IMR-90 (cell line): Measurements from ENCODE around the gene ZNFX1. TPM values are rescaled to one million over a fixed set of nuclear protein-coding genes. Genes with fewer than 3 reads are reported as not detected.
A peak's percentile ranks its signal among the peaks of the same experiment; 100 is the strongest.

Experiments used
- ATAC-seq: fragments of 200-7000 bp; cut with Tn5 transposase; 2 replicates; pipeline ENCODE4 v1.9.1; 2020; ENCODE audit warnings: low read depth, mild to moderate bottlenecking, moderate library complexity
- BruUV-seq: library from RNA; stranded (reverse); fragments of 400-500 nt; replicated peaks from 2 replicates; lab custom pipeline; 2021; lab: Mats Ljungman, UMichigan
- CTCF ChIA-PET: fragments of 300-600 bp; formaldehyde crosslinking; extraction: SDS; loops from one replicate; lab custom pipeline; 2021; ENCODE audit warnings: antibody characterized with exemption; lab: Yijun Ruan, JAX
- POLR2A ChIA-PET: fragments of 300-600 bp; sonication (Branson Sonifier 250); formaldehyde crosslinking; loops from one replicate; lab custom pipeline; 2022; ENCODE audit warnings: antibody characterized with exemption; ENCODE audit not compliant: unreplicated experiment; lab: Charles Lee
- DNase-seq: peaks from one replicate; pipeline ENCODE4 v3.0.0; 2013
- H2AFZ ChIP-seq: replicated peaks from 2 replicates; pipeline ENCODE3; 2013; ENCODE audit warnings: low read length, mild to moderate bottlenecking; ENCODE audit not compliant: poor library complexity
- H2AK5ac ChIP-seq: 2 replicates; pipeline ENCODE4 v1.6.1; 2013; ENCODE audit warnings: low read depth, low read length, inconsistent platforms
- H2AK9ac ChIP-seq: replicated peaks from 2 replicates; pipeline ENCODE3; 2013; ENCODE audit warnings: mild to moderate bottlenecking, low read depth, low read length, moderate library complexity; ENCODE audit not compliant: poor library complexity
- H2BK120ac ChIP-seq: 2 replicates; pipeline ENCODE4 v1.6.1; 2013; ENCODE audit warnings: low read depth, low read length, inconsistent platforms
- H2BK15ac ChIP-seq: 3 replicates; pipeline ENCODE4 v1.6.1; 2013; ENCODE audit warnings: low read depth, low read length, inconsistent platforms
- H2BK20ac ChIP-seq: 2 replicates; pipeline ENCODE4 v1.6.1; 2013; ENCODE audit warnings: low read depth, mild to moderate bottlenecking, inconsistent platforms, low read length, moderate library complexity
- H2BK5ac ChIP-seq: 2 replicates; pipeline ENCODE4 v1.6.1; 2013; ENCODE audit warnings: mild to moderate bottlenecking, low read depth, low read length, inconsistent platforms; ENCODE audit not compliant: poor library complexity, severe bottlenecking
- H3K14ac ChIP-seq: replicated peaks from 2 replicates; pipeline ENCODE4 v1.6.1; 2013; ENCODE audit warnings: low read depth, low read length, inconsistent platforms
- H3K18ac ChIP-seq: 2 replicates; pipeline ENCODE4 v1.6.1; 2013; ENCODE audit warnings: low read depth, low read length, control low read depth
- H3K23ac ChIP-seq: 2 replicates; pipeline ENCODE4 v1.6.1; 2013; ENCODE audit warnings: low read depth, low read length, inconsistent platforms
- H3K27ac ChIP-seq: 2 replicates; pipeline ENCODE4 v1.5.1; 2013; ENCODE audit warnings: mild to moderate bottlenecking, control low read depth, low read length; ENCODE audit not compliant: insufficient read depth
- H3K27me3 ChIP-seq: 2 replicates; pipeline ENCODE4 v1.6.1; 2013; ENCODE audit warnings: low read length; ENCODE audit not compliant: control insufficient read depth, insufficient read depth
- H3K36me3 ChIP-seq: 2 replicates; pipeline ENCODE4 v1.6.1; 2013; ENCODE audit warnings: low read length, mixed read lengths; ENCODE audit not compliant: control insufficient read depth, insufficient read depth
- H3K4ac ChIP-seq: 2 replicates; pipeline ENCODE4 v1.6.1; 2013; ENCODE audit warnings: low read depth, low read length, inconsistent platforms
- H3K4me1 ChIP-seq: 2 replicates; pipeline ENCODE4 v1.6.1; 2013; ENCODE audit warnings: low read length, mixed read lengths; ENCODE audit not compliant: control insufficient read depth, insufficient read depth
- H3K4me2 ChIP-seq: 2 replicates; pipeline ENCODE4 v1.6.1; 2013; ENCODE audit warnings: low read depth, mild to moderate bottlenecking, control low read depth, low read length, moderate library complexity
- H3K4me3 ChIP-seq: 2 replicates; pipeline ENCODE4 v1.5.1; 2013; ENCODE audit warnings: low read depth, mild to moderate bottlenecking, control low read depth, low read length, moderate library complexity; ENCODE audit not compliant: insufficient read depth
- H3K56ac ChIP-seq: 2 replicates; pipeline ENCODE4 v1.6.1; 2013; ENCODE audit warnings: low read length, inconsistent platforms; ENCODE audit not compliant: insufficient read depth; ENCODE audit errors: extremely low read depth
- H3K79me1 ChIP-seq, 2 experiments: 2 replicates each; pipeline ENCODE4 v1.6.1; 2013; ENCODE audit warnings: low read length in 2 of 2, inconsistent platforms in 1 of 2, low read depth in 1 of 2
- H3K9ac ChIP-seq: 2 replicates; pipeline ENCODE4 v1.6.1; 2013; ENCODE audit warnings: low read depth, low read length, control low read depth
- H3K9me1 ChIP-seq: 2 replicates; pipeline ENCODE4 v1.6.1; 2013; ENCODE audit warnings: low read length, inconsistent platforms; ENCODE audit not compliant: insufficient read depth
- H3K9me3 ChIP-seq: 2 replicates; pipeline ENCODE4 v1.6.1; 2013; ENCODE audit warnings: low read length; ENCODE audit not compliant: control insufficient read depth, insufficient read depth
- H4K20me1 ChIP-seq: 2 replicates; pipeline ENCODE4 v1.6.1; 2013; ENCODE audit warnings: low read length, inconsistent platforms; ENCODE audit not compliant: insufficient read depth
- H4K5ac ChIP-seq: 2 replicates; pipeline ENCODE4 v1.6.1; 2013; ENCODE audit warnings: mild to moderate bottlenecking, low read depth, low read length, control low read depth
- H4K8ac ChIP-seq, 2 experiments: 2 replicates each; pipeline ENCODE4 v1.6.1; 2013; ENCODE audit warnings: low read depth in 2 of 2, low read length in 2 of 2, control low read depth in 1 of 2, inconsistent platforms in 1 of 2
- H4K91ac ChIP-seq: 2 replicates; pipeline ENCODE4 v1.6.1; 2013; ENCODE audit warnings: low read depth, low read length, inconsistent platforms; ENCODE audit not compliant: insufficient read depth
- BHLHE40 ChIP-seq: fragments of 150-350 bp; IDR thresholded peaks from 2 replicates; pipeline ENCODE4 v1.6.1; 2016; ENCODE audit warnings: mild to moderate bottlenecking, low read depth, low read length
- CHD1 ChIP-seq: IDR thresholded peaks from 2 replicates; pipeline ENCODE4 v1.6.1; 2012; ENCODE audit warnings: low read depth, low read length, improper control_type of control experiment
- ELK1 ChIP-seq: fragments of 150-350 bp; IDR thresholded peaks from 2 replicates; pipeline ENCODE4 v1.6.1; 2016; ENCODE audit warnings: low read depth, mild to moderate bottlenecking, low read length, moderate library complexity, borderline replicate concordance
- FOS ChIP-seq: fragments of 150-350 bp; IDR thresholded peaks from 2 replicates; pipeline ENCODE4 v1.6.1; 2016; ENCODE audit warnings: low read depth, low read length
- NFE2L2 ChIP-seq: fragments of 150-350 bp; IDR thresholded peaks from 2 replicates; pipeline ENCODE4 v1.6.1; 2016; ENCODE audit warnings: low read depth, mild to moderate bottlenecking, low read length
- POLR2A ChIP-seq: IDR thresholded peaks from 2 replicates; pipeline ENCODE4 v1.6.1; 2012; ENCODE audit warnings: mild to moderate bottlenecking, low read depth, low read length
- RAD21 ChIP-seq: IDR thresholded peaks from 2 replicates; pipeline ENCODE4 v1.6.1; 2012; ENCODE audit warnings: low read length, improper control_type of control experiment
- SMC3 ChIP-seq: fragments of 150-350 bp; IDR thresholded peaks from 2 replicates; pipeline ENCODE4 v1.6.1; 2016; ENCODE audit warnings: low read depth, mild to moderate bottlenecking, antibody characterized with exemption, low read length, moderate library complexity
- WGBS, 2 experiments: methylation state at CpG; one replicate each; pipeline versions ENCODE4 v1.1.5 to v1.1.7; 2013; ENCODE audit warnings: missing lambda C conversion rate in 2 of 2; ENCODE audit not compliant: insufficient read length in 1 of 2; ENCODE audit errors: extremely low coverage in 2 of 2; 5-methylcytosine and 5-hydroxymethylcytosine counted together
- dilution Hi-C: fragments of 300-500 bp; cut with HindIII; formaldehyde crosslinking; loops from one replicate; pipeline ENCODE4 v1.14.3; 2018; ENCODE audit warnings: low sequenced_read_pairs; ENCODE audit not compliant: unreplicated experiment
- in situ Hi-C: fragments of 300-500 bp; cut with MboI; formaldehyde crosslinking; loops from 3 replicates; pipeline ENCODE4 v1.14.3; 2019; ENCODE audit warnings: low sequenced_read_pairs, inconsistent platforms, mixed read lengths
- intact Hi-C: fragments of 100-400 bp; cut with micrococcal nuclease; formaldehyde crosslinking; loops from 2 replicates; pipeline ENCODE4 v1.10.0; 2022
- polyA plus RNA-seq, 3 experiments: library from polyadenylated mRNA; depleted of rRNA; stranded (reverse); fragments of >200 nt; gene quantifications; 2 replicates each; pipeline ENCODE4 v1.2.3, GENCODE V29; 2012; ENCODE audit warnings: low replicate concordance in 1 of 3
- total RNA-seq: library from RNA; depleted of rRNA; stranded (reverse); fragments of >200 nt; gene quantifications from 2 replicates; pipeline ENCODE4 v1.2.3, GENCODE V29; 2012

The ZNFX1 gene
- total and polyA plus RNA-seq, 2 of the 4 experiments (the other 2 are of a cell fraction): 10.9 to 60.9 TPM

DNA sequence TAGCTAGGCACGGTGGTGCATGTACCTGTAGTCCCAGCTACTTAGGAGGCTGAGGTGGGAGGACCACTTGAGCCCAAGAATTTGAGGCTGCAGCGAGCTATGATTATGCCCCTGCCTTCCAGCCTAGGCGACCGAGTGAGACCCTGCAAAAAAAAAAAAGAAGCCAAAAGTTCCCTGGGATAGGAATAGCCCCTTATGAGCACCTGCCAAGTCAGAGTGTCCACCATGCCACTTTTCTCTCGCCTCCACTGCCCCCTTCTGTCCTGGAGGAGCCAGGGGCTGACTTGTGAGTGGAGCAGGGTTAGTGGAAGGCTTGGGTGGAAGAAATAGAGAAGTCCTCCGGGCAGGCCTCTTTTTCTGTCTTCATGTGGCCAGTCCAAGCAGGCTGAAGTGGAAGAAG is 70.8 kb downstream of the ZNFX1 start:
- TF ChIP-seq FOS (no peak), NFE2L2 (no peak), SMC3 (no peak), CHD1 (no peak), RAD21 (no peak), BHLHE40 (no peak), ELK1 (no peak), POLR2A (no peak)
- Histone ChIP-seq H3K79me1 (no peaks in the 10 kb centered on the region), H4K91ac (no peak overlapping the region), H3K4me3 (no peak overlapping the region), H2AK5ac (no peak overlapping the region), H3K9ac (no peak overlapping the region), H4K5ac (no peak overlapping the region), H2BK20ac (no peak overlapping the region), H3K56ac (no peak overlapping the region), H3K9me1 (no peaks in the 10 kb centered on the region), H3K4me2 (no peak overlapping the region), H3K27me3 (no peaks in the 10 kb centered on the region), H3K18ac (no peak overlapping the region), H2AK9ac (no peak overlapping the region), H3K4ac (no peak overlapping the region), H2BK15ac (no peak overlapping the region), H4K20me1 (no peaks in the 10 kb centered on the region), H4K8ac (no peak overlapping the region), H3K36me3 (no peaks in the 10 kb centered on the region), H3K9me3 (peaks cover 5% of the 10 kb centered on the region; the same call in 1 of the 2 replicates), H2BK120ac (no peak overlapping the region), H3K27ac (no peak overlapping the region), H2AFZ (peak overlapping the region; percentile 67), H2BK5ac (no peak overlapping the region), H3K23ac (no peak overlapping the region), H3K14ac (no peak overlapping the region), H3K4me1 (no peaks in the 10 kb centered on the region)
- in situ Hi-C loops (no loop called here), dilution Hi-C loops (no loop called here), intact Hi-C loops (no loop called here)
- CTCF ChIA-PET: interaction anchor here (0.6 kb wide), 2 partner anchors 10 to 354 kb away, joined by 3 to 5 read pairs; no protein-coding TSS in a partner anchor
- no TSS peak for BruUV-seq
- 75% methylated on average over 1 of the region's 6 CpGs; no CpG with 5 or more reads in 1 of the 2 experiments for WGBS, 2 experiments
- ATAC-seq: no peak
- DNase-seq: no peak
- POLR2A ChIA-PET: no interaction called here
